HG02798 (cell line): ENCODE data around the gene DPEP1.
"Not testable (repeated sequence)": the region's sequence is repeated elsewhere in the genome, so short reads cannot be mapped to it uniquely, and the experiment has no call there.

Experiments
- ATAC-seq: cut with Tn5 transposase; IDR thresholded peaks from one replicate; pipeline ENCODE4 v1.9.1; 2021; ENCODE audit warnings: mild to moderate bottlenecking; ENCODE audit not compliant: unreplicated experiment, poor library complexity

DPEP1 gene

DNA sequence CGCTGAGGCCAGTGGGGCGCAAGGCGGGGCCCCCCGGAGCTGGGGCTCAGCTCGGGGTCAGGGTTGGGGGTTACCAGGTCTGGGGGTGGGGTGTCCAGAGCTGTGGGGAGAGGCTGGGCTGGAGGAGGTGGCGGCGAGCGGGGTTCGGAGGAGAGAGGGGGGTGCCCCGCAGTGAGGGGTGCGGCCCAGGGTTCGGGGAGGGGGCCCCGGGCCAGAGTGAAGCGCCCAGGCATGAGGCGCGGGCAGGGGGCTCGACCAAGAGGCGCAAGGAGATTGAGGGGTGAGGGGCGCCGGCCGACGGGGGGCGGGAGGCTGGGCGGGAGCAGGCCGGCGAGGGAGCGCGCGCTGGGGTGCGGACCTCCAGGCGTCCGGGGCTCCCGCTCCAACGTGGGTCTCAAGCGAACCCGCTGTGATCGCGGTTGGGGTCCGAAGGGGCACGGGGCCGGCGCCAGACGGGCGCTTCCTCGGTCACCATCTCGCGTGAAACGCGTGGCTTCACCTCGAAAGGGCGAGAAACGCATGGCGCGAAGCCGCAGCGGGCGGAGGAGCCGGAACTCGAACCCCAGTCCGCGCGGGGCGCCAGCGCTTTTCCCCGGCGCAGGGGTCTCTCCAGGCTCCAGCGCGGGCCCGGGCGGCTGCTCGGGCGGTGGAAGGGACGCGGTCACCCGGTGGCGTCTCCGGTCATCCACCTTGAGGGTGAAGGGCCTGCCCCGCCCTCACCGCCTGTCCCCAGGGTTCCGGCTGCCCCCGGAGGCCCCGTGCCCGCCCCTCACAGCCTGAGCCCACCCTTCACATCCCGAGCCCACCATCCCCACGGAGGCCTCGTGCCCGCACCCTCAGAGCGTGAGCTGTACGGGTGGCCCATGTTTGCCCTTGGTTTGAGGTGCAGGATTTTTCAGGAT lies 37.0 kb upstream of the DPEP1 start:
- no peak for ATAC-seq

DNA sequence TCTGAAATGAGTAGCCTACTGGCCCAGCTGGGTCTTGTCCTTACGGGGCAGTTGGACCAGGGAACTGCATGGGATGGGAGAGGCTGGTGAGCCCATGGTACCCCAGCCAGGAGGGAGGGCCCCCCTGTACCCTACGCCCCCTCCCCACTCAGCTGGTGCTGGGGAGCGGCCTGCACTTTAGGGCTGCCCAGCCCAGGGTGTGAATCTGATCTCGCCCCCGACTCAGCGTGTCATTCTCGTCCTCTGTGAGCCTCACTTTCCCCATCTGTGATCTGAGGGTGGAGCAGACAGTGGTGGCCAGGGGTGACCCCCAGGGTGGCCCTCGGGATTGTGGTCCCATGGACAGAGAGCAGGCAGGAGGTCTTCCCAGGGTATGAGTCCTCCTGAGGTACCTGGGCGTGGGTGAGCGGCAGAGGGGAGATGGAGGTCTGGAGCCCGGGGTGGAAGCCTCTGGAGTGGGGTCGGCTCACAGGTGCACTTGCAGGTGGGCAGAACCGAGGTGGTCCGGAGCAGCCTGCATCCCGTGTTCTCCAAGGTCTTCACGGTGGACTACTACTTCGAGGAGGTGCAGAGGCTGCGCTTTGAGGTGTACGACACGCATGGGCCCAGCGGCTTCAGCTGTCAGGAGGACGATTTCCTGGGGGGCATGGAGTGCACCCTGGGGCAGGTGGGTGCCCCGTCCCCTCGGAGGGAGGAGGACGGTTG lies 36.2 kb upstream of the DPEP1 start:
- no peak for ATAC-seq

GRCh38 chr16:89579351-89579750 lies 34.1 kb upstream of the DPEP1 start:
- ATAC-seq = no peak

- ATAC-seq = no peak
Observed at GRCh38 chr16:89581045-89581695, 32.3 kb upstream of the DPEP1 start.

GRCh38 chr16:89581861-89582563 lies 31.4 kb upstream of the DPEP1 start:
- no peak for ATAC-seq

DNA sequence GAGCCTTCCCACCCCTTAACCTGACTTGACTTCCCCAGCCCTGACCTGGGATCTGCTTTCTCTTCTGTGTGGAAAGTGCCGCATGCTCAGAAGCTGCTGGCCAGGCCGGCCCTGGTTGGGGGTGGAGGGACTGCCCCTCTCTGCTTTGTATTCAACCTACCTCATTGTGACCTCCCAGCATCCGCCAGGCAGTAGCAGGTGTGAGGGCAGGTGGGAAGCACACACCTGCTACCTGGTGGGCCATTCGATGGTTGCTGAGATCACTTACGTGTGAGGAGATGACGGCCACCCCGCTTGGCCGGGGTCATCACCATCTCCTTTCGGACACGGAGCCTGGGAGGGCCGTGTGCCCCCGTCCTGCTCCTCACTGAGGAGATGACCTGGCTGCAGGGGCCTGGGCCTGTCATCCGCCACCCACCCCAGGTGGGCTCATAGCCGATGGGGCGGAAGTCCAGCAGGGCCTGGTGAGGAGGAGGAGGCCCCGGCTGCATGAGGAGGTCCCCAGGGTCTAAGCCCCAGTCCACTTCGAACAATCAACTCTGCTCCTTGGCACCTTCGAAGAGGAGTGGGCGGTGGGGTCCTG lies 30.7 kb upstream of the DPEP1 start:
- ATAC-seq = no peak

- no peak for ATAC-seq
Observed at GRCh38 chr16:89583197-89583894, 30.1 kb upstream of the DPEP1 start.

GRCh38 chr16:89583895-89584644 lies 29.4 kb upstream of the DPEP1 start:
- no peak for ATAC-seq

- ATAC-seq = no peak
Observed at GRCh38 chr16:89584768-89585549, 28.5 kb upstream of the DPEP1 start.

GRCh38 chr16:89586218-89586617 lies 27.2 kb upstream of the DPEP1 start:
- no peak for ATAC-seq

GRCh38 chr16:89586853-89587252 lies 26.6 kb upstream of the DPEP1 start:
- ATAC-seq = no peak

DNA sequence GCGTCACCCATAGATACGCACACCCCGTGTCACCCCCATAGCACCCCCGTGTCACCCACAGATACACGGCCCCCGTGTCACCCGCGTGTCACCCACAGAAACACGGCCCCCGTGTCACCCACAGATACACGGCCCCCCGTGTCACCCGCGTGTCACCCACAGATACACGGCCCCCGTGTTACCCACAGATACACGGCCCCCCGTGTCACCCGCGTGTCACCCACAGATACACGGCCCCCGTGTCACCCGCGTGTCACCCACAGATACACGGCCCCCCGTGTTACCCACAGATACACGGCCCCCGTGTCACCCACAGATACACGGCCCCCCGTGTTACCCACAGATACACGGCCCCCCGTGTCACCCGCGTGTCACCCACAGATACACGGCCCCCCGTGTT lies 25.8 kb upstream of the DPEP1 start:
- not testable (repeated sequence) for ATAC-seq

DNA sequence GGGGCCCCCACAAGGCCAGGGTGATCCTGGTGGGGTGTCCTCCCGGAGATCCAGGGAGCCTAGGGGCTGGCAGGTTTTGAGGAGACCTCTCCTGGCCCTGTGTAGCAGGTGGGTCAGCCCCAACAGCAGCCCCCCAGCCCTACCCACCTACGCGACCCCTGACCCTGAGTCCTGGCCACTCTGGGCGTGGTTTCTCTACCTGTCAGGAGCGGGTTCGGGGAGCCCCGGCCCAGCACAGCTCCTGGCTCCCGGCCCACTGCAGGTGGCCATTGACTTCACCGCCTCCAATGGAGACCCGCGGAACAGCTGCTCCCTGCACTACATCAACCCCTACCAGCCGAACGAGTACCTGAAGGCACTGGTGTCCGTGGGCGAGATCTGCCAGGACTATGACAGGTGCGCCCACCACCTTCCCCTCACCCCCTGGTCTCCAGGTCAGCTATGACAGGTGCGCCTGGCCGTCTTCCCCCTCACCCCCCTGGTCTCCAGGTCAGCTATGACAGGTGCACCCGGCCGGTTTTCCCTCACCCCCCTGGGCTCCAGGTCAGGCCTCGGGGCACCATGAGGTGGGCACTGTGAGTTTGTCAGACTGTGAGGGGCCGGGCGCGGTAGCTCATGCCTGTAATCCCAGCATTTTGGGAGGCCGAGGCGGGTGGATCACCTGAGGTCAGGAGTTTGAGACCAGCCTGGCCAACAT lies 24.9 kb upstream of the DPEP1 start:
- no peak for ATAC-seq

DNA sequence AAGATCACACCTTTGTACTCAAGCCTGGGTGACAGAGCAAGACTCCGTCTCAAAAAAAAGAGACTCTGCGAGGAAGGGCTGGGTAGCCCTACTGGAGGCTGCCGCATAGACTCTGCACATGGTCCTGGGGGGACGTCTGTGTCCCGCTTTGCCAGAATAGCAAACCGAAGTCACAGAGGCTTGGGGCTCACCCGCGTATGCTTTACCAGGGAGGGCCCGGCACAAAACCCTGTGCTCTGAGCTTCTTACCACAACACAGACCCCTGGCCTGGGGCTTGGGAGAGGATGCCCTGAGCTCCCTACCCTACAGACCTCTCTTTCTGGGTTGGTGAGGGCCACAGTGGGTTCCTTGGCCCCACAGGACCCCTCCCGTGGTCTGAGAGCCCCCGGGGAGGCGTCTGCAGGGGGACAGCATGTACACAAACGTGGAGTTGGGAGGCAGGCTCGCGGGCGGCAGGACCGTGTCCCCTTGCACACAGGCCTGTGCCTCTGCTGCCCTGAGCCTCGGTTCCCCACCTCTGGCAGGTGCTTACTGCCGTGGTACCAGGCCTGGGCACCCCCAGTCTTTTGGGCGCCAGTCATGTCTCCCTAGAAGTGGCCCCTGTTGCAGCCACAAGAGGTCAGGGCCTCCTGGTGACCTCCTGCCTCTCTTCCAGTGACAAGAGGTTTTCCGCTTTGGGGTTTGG lies 24.1 kb upstream of the DPEP1 start:
- ATAC-seq = no peak

DNA sequence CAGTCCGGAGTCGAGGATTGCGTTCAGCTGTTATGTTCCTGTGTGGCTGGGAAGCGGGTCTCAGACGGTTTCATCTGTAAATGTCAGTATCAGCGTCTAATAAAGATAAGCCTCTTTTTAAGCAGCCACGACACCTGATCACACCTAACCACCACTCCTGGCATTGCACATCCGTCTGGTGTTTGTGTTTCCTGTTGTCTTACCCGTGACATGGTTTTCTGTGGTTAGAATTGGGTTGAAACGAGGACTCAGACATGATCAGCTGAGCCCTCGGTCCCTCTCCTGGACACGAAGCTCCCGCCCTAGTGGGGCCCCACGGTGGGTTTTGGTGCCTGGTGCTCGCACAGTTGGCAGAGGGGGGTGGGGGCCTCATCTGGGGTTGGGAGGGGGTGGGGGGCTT lies 19.6 kb upstream of the DPEP1 start:
- ATAC-seq = no peak

- no peak for ATAC-seq
Observed at GRCh38 chr16:89595330-89596060, 17.9 kb upstream of the DPEP1 start.
